ENCODE results near the gene SERPINA6.
"Not testable (repeated sequence)": the region's sequence is repeated elsewhere in the genome, so short reads cannot be mapped to it uniquely, and the experiment has no call there.

The SERPINA6 gene

GRCh38 chr14:94322648-94323570 lies at the start of gene SERPINA6:
Gene SERPINA6 (minus strand): TSS chr14:94323336. CDS start chr14:94314648, 8,688 bp downstream.
- TF ChIP-seq CTCF (IDR thresholded peaks at IDR 0.05; ENCODE audit: borderline replicate concordance, control extremely low read depth, extremely low read depth, insufficient read depth, missing control alignments), result no peak
- no peak for DNase-seq (ENCODE audit: low spot score)
- in situ Hi-C loops (cut with MboI; ENCODE audit: low sequenced_read_pairs, unreplicated experiment), result no loop called here

- TF ChIP-seq CTCF (IDR thresholded peaks at IDR 0.05; ENCODE audit: borderline replicate concordance, control extremely low read depth, extremely low read depth, insufficient read depth, missing control alignments), result no peak
- DNase-seq (ENCODE audit: low spot score), result no peak
- in situ Hi-C loops (cut with MboI; ENCODE audit: low sequenced_read_pairs, unreplicated experiment), result no loop called here
These were observed 49.0 kb upstream of the SERPINA6 start for GRCh38 chr14:94372021-94372605.

GRCh38 chr14:94370524-94370910 lies 47.4 kb upstream of the SERPINA6 start:
- TF ChIP-seq CTCF (IDR thresholded peaks at IDR 0.05; ENCODE audit: borderline replicate concordance, control extremely low read depth, extremely low read depth, insufficient read depth, missing control alignments), result no peak
- in situ Hi-C loops (cut with MboI; ENCODE audit: low sequenced_read_pairs, unreplicated experiment), result no loop called here
- no peak for DNase-seq (ENCODE audit: low spot score)

- DNase-seq (ENCODE audit: low spot score); in situ Hi-C loops (cut with MboI; ENCODE audit: low sequenced_read_pairs, unreplicated experiment): not testable (repeated sequence)
These were observed 46.8 kb upstream of the SERPINA6 start for GRCh38 chr14:94369766-94370523.

- TF ChIP-seq CTCF (IDR thresholded peaks at IDR 0.05; ENCODE audit: borderline replicate concordance, control extremely low read depth, extremely low read depth, insufficient read depth, missing control alignments), result no peak
- DNase-seq (ENCODE audit: low spot score), result no peak
- in situ Hi-C loops (cut with MboI; ENCODE audit: low sequenced_read_pairs, unreplicated experiment), result no loop called here
These were observed 45.8 kb upstream of the SERPINA6 start for GRCh38 chr14:94368956-94369355.

GRCh38 chr14:94368243-94368590 lies 45.1 kb upstream of the SERPINA6 start:
- in situ Hi-C loops (cut with MboI; ENCODE audit: low sequenced_read_pairs, unreplicated experiment), result no loop called here
- no peak for DNase-seq (ENCODE audit: low spot score)
- TF ChIP-seq CTCF (IDR thresholded peaks at IDR 0.05; ENCODE audit: borderline replicate concordance, control extremely low read depth, extremely low read depth, insufficient read depth, missing control alignments), result no peak
